AG04449 (cell line): ENCODE data around the gene ADD3.

Source experiments
- CTCF ChIA-PET: fragments of 350-600 bp; formaldehyde crosslinking; extraction: SDS; loops from one replicate; lab custom pipeline; 2021; ENCODE audit warnings: antibody characterized with exemption; lab: Yijun Ruan, JAX
- POLR2A ChIA-PET: fragments of 400-600, 350-600 bp; formaldehyde crosslinking; extraction: SDS; loops from one replicate; lab custom pipeline; 2020; ENCODE audit warnings: antibody characterized with exemption, inconsistent platforms; lab: Yijun Ruan, JAX
- DNase-seq: peaks from one replicate; pipeline ENCODE4 v3.0.0-alpha.2; 2010; ENCODE audit warnings: low read depth, low spot score
- H3K4me3 ChIP-seq: 2 replicates; pipeline ENCODE4 v1.5.1; 2011; ENCODE audit warnings: low read depth, mild to moderate bottlenecking, control low read depth, low read length
- CTCF ChIP-seq: IDR thresholded peaks from one replicate; pipeline ENCODE4 v1.5.1; 2011; ENCODE audit warnings: mild to moderate bottlenecking, moderate library complexity, low read length, control low read depth, inconsistent platforms; ENCODE audit not compliant: insufficient read depth; ENCODE audit errors: missing control alignments

The ADD3 gene

GRCh38 chr10:110067960-110068770, 60.4 kb downstream of the ADD3 start:
- POLR2A ChIA-PET, result no interaction called here
- H3K4me3 ChIP-seq, result no peak overlapping the region
- TF ChIP-seq CTCF, result no peak
- CTCF ChIA-PET, result interaction anchor here (1.7 kb wide), 1 partner anchor 184 kb away, joined by 5 read pairs; no protein-coding TSS in a partner anchor
- DNase-seq, result no peak

- no peak for TF ChIP-seq CTCF
- CTCF ChIA-PET, result interaction anchor here (1.1 to 1.7 kb wide), 2 partner anchors 35 to 185 kb away, joined by 3 to 5 read pairs; no protein-coding TSS in a partner anchor
- no peak for DNase-seq
- POLR2A ChIA-PET, result no interaction called here
- H3K4me3 ChIP-seq, result no peak overlapping the region
Observed at GRCh38 chr10:110068780-110069179, 61.0 kb downstream of the ADD3 start.

DNA sequence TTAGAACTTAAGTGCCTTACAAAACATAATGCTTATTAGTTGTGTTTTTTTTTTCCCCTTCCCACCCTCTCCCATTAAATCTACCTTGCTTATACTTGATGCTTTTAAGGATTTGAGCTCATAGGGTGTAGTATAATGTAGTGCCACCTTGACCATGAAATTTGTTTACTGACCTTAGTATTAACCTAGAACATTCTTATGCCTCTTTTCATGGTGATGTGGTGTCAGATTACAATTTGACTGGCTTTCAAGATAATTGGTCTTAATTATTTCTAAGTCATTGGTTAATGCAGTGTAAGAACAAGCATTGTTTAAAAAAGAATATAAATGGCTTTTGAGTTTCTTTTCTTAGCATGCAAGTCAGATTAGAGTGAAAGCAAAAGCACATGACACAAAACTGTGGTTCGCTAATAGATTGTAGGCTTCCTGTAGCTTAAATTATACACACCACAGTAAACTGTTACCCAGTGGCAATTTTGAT, 61.8 kb downstream of the ADD3 start:
- POLR2A ChIA-PET, result no interaction called here
- CTCF ChIA-PET, result interaction anchor here (1.1 kb wide), 1 partner anchor 34 kb away, joined by 3 read pairs; no protein-coding TSS in a partner anchor
- DNase-seq, result no peak
- no peak overlapping the region for H3K4me3 ChIP-seq
- no peak for TF ChIP-seq CTCF

GRCh38 chr10:110073896-110074295, 66.1 kb downstream of the ADD3 start:
- no peak for TF ChIP-seq CTCF
- no peak for DNase-seq
- no peak overlapping the region for H3K4me3 ChIP-seq
- ChIA-PET CTCF (interaction anchor here (0.7 to 5.6 kb wide), 5 partner anchors 10 to 191 kb away, joined by 3 to 47 read pairs (median 3); no protein-coding TSS in a partner anchor), POLR2A (no interaction called here)

GRCh38 chr10:110074298-110074697, 66.5 kb downstream of the ADD3 start:
- ChIA-PET CTCF (interaction anchor here (0.7 to 5.6 kb wide), 5 partner anchors 9 to 191 kb away, joined by 3 to 47 read pairs (median 3); no protein-coding TSS in a partner anchor), POLR2A (no interaction called here)
- TF ChIP-seq CTCF, result no peak
- H3K4me3 ChIP-seq, result no peak overlapping the region
- no peak for DNase-seq

- TF ChIP-seq CTCF, result no peak
- POLR2A ChIA-PET, result no interaction called here
- CTCF ChIA-PET, result interaction anchor here (0.7 to 5.6 kb wide), 5 partner anchors 14 to 192 kb away, joined by 3 to 47 read pairs (median 3); no protein-coding TSS in a partner anchor
- DNase-seq, result peak; percentile 66
- H3K4me3 ChIP-seq, result no peak overlapping the region
Observed at GRCh38 chr10:110074758-110075671, 67.2 kb downstream of the ADD3 start.
